Activated CD4-positive, alpha-beta T cell treated with anti-CD3 and anti-CD28 coated beads, Interleukin-10, Interleukin-2, amounts not matched to agents 100 ng/mL and 50 ng/mL, durations not matched to agents 16 hours and 8 hours (primary cell): ENCODE results near the gene PHKA2.
"Not testable (repeated sequence)": the region's sequence is repeated elsewhere in the genome, so short reads cannot be mapped to it uniquely, and the experiment has no call there.

ENCODE experiments used
- DNase-seq: peaks from one replicate; pipeline ENCODE4 v3.0.0-alpha.2; 2020

PHKA2 gene

DNA sequence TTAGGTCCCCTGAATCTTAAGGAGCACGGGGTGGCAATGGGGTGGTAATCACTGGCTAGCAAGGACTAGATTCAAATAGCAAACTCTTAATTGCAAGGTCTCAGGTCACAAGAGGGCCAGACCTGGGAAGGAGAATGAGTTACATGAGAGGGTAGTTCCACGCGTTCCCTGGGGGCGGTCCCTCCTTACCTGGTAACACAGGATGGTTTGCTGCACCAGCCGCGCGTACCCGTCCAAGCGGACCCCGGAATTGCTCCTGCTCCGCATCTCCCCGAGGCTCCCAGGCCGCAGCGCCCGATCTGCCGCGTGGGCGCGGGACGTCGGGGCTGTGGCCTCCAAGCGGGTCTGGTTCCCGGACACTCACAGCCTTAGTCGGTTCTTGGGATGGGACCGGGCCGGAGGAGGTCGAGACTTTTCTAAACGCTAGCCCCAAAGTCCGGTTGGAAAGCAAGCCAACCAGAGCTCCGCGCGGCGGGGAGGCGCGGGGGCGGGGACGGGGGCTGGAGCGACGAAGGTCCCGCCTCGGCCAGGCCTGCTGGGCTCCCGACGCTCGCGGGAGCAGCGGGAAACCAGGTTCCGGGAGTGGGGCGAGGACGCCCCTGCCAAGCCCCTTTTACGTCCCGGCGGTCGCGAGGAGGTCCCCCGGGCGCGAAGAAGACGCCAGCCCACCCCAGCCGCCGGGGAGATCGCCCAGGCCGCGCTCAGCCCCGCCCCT, at the start of gene PHKA2:
Gene PHKA2 (minus strand): TSS at position 449 of the 715 bp plus-strand sequence. CDS start 182 bp downstream, at position 267.
- DNase-seq, result peak; percentile 52

DNA sequence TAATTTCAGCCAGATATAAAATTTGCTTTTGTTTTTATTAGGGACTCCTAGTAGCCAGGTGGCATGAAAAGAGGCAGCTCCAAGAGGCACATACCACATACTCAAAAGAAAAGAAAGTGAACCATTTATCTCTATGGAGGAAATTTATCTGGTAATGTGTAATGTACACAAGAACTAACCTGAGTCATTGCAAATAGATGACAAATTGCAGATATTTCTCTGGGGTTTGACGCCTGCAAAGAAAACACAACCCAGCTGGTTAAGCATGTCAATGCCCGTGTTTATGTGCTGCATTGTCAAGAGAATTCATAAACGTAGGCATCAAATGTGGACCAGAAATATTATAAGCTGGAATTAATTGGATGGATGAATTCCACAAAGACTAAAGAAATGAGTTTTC, 46.9 kb upstream of the PHKA2 start:
- DNase-seq, result no peak

- DNase-seq, result no peak
Observed at GRCh38 chrX:19028560-19028959, 44.6 kb upstream of the PHKA2 start.

DNA sequence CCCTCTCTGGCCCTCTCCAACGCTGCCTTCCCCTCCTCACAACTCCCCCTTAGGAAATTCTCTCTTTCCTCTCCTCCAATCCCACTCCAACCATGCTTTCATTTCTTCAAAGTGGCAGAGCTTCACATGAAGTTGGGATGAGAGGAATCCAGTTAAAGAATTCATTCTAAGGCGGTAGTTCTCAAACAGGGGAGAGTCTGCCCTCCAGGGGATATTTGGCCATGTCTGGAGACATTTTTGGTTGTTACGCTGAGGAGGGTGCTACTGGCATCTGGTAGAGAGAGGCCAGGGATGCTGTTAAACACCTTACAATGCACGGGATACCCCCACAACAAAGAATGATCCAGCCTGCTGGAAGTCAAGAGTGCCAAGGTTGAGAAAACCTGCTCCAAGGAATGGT, 40.5 kb upstream of the PHKA2 start:
- no peak for DNase-seq

DNA sequence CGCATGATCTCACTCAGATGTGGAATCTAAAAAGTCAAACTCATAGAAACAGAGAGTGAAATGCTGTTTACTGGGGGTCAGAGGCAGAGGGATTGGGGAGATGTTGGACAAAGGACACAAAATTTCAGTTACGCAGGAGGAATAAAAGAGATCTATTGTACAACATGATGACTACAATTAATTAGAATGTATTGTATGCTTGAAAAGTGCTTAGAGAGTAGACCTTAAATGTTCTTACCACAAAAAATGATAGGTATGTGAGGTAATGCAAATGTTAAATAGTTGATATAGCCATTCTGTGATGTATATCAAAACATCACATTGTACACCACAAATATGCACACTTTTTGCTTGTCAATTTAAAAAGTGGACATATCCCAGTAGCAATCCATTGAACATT, 36.1 kb upstream of the PHKA2 start:
- DNase-seq, result no peak

DNA sequence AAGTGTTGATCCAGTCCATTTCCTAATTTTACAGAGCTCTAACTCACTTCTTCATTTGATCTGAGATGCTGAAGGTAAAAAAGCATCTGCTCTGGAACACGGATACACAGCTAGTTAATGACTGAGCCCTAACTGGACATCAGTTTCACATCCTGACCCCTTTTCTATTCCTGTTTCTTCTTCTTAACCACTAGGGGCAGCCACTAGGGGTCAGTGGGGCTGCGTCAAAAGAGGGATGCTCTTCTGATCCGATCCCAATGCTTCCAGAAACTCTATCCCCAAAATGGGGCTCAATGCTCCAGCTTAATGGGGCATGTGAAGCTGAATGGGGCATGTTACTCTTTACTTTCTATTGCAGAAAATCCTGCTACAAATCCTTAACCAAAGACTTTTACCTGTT, 33.4 kb upstream of the PHKA2 start:
- DNase-seq, result no peak

DNA sequence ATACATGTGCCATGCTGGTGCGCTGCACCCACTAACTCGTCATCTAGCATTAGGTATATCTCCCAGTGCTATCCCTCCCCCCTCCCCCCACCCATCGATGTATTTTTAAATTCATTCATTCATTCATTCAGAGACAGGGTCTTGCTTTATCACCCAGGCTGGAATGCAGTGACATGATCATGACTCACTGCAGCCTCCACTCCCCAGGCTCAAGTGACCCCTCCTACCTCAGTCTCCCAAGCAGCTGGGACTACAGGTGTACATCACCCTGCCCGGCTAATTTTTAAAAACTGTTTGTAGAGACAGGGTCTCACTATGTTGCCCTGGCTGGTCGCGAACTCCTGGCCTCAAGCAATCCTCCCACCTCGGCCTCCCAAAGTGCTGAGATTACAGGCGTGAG, 32.7 kb upstream of the PHKA2 start:
- not testable (repeated sequence) for DNase-seq

GRCh38 chrX:19007868-19008267, 24.0 kb upstream of the PHKA2 start:
- DNase-seq, result no peak

- DNase-seq, result no peak
Observed at GRCh38 chrX:19007011-19007410, 23.1 kb upstream of the PHKA2 start.

GRCh38 chrX:19005909-19006308, 22.0 kb upstream of the PHKA2 start:
- DNase-seq, result no peak

DNA sequence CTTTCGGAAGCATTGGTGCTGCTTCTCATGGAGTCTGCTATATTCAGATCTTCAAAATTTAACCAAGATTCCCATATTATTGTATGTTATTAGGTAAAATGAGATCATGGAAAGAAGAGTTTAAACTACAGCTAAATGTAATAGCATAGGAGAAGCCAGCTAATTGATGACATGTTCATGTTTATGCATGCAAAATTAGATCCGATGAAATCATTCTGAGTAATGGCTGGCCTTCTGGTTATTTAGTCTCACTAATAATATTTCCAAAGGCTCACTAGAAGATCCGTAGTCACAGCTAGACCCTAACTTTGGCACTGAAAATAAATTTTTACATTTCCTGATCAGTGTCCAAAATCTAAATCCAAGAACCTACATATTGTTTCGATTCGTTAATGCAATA, 19.8 kb upstream of the PHKA2 start:
- no peak for DNase-seq

DNA sequence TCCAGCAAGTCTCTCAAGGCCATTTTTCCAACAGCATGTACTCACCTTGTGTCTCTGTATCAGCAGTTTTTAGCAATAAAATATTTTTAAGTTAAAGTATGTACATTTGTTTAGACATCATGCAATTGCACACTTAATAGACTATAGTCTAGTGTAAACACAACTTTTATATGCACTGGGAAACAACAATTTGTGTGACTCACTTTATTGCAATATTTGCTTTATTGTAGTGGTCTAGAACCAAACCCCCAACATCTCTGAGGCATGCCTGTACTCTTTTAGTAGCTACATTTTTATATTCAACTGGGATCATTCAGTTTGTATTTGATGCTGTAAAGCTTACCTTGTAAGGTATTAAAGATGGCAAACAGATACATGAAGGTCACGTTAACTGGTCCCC, 14.7 kb upstream of the PHKA2 start:
- no peak for DNase-seq

- DNase-seq, result no peak
Observed at GRCh38 chrX:18997916-18998315, 14.0 kb upstream of the PHKA2 start.

- DNase-seq, result no peak
Observed at GRCh38 chrX:18996536-18996935, 12.6 kb upstream of the PHKA2 start.

DNA sequence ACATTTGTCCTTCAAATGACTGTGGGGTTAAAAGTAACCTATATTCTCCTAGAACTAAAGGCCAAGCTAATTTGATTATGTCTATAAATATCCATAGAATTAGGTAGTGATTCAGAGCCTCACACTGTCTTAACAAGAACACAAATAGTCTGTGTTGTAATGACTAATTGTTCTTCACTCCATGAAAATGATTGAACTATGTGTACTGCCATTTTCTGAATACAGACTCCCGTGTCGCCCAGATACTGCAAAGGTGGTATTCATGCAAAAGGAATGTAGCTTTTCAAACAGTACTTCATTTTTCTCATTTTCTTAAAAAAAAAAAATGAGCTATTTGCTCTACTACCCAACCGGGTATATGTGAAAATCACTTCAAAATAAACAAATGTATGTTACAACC, 11.3 kb upstream of the PHKA2 start:
- DNase-seq, result no peak

GRCh38 chrX:18994713-18995112, 10.8 kb upstream of the PHKA2 start:
- DNase-seq, result no peak

DNA sequence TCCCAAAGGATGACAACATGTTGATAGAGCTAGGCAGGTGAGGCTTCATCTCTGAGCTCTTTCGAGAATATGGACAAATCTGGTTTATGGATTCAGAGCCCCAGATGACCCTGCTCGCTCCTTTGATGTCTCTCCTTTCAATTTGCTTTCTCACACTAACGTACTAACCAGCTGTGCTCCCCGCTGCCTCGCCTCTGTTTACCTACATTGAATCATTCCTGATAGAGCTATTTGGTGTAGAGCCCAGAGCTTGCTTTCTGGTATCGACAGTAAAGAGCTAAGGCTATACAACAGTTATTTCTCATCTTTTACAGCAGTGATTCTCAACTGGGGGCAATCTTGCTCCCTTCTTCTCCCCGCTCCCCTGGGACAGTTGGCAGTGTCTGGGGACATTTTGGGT, 8.9 kb upstream of the PHKA2 start:
- no peak for DNase-seq

DNA sequence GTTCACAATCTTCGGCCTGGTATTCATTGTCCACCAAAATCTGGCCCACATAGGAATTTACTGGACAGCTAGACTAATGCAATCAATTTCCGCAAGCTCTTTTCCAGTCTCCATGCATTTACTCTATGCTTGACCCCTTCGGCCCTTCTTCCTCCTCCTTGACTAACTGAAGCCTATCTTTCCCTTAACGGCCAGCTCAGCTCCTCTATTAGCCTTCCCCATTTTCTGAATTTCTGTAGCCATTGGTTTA, 1.2 kb upstream of the PHKA2 start:
- no peak for DNase-seq

DNA sequence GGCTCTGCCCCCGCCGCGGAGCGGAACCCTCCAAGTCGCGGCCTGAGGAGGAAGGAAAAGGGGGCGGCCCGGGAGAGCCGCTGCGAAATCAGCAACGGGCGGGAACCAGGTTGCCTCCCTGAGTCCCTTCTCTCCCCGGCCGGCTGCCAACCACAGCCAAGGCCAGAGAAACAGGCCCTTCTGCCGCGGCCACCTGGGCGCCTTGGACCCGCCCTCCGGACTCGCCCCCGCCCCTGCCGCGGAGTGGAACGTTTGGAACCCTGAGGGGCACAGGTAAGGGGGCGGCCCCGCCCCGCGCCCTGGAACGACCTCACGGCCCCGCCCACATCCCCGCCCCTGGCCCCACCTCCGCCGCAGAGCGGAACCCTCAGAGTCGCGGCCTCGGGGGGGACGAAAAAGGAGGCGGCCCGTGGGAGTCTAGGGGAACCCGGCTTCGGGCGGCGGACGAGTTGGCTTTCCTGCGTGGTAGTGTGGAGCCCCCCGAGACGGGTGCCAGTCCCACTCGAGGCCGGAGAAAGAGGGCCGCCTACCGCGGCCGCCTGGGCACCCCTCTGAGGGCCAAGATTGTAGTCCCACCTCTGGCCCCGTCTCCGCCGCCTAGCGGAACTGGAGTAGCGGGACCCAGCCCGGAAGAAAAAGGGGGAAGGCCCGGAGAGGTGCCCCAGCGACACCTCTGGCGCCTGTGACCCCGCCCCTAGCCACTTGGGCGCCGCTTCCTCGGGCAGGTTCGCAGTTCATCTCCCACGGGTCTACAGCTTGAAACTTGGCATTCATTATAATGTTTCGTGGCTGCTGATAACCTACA, 669 bp upstream of the PHKA2 start:
- peak; percentile 86 for DNase-seq

DNA sequence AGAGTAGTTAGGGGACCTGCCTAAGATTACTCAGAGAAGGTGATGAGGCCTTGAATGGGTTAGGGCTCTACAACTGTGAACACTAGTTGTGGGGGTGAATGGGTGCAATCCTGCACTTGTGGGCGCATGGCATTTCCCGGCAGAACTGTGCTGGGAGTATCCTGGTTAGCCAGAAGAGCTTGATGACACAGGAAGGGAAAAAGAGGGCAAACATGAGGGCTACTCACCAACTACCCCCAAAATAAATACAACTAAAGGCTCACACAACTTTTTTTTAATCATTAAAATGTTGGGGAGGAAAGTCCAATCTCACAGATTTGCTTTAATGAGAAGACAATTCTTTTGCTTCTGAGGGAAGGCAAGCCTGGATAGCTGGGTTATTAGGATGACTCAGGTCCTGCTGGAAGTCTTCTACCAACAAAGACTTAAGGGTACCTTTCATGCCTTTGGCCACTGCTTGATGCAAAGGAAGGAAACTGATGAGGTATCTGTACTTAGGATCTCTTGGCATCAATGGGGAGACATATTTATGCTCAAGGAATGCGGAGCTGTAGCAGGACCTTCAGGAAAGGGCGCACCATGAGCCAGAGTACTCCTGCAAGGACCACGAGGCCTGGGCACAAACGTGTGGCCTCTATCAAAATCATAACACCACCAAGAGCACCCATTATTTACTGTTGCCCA, 2.6 kb downstream of the PHKA2 start:
- DNase-seq, result no peak

GRCh38 chrX:18980262-18980661, 3.7 kb downstream of the PHKA2 start:
- DNase-seq, result not testable (repeated sequence)

DNA sequence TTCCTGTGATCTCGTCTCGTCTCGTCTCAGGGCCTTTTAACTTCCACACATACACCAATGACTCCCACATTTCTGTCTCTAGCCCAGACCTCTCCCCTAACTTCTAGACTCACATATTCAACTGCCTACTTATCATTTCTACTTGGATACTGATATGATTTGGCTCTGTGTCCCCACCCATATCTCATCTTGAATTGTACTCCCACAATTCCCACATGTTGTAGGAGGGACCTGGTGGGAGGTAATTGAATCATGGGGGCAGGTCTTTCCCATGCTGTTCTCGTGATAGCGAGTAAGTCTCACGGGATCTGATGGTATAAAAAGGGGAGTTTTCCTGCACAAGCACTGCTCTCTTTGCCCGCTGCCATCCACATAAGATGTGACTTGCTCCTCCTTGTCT, 8.9 kb downstream of the PHKA2 start:
- no peak for DNase-seq

DNA sequence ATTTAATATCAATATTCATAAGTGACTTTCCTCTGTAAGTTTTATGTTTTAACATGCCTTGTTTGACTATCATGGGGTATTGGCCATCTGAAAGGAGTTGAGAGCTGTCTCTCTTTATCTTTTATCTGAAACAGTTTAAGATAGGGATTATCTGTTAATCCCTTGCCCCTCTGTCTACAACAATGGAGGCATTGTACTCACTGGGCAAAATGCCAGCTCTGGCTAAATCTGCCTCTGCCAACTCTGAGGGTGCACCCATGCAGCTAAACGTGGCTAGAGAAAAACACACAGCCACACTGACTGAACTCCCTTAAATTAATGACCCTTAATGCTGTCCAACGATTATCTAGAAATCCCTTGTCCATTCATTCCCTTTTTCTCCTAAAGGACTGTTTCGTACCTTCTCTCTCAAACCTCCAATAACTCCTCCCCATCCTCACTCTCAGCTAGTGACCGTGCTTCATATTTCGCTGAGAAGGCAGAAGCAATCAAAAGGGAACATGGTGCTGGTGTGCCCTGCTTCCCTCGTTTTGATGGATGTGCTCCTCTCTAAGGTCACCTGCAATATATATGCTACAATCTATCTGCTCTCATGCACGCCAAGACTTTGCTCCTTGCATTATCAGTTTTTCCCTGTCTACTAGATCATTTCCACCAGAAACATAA, 10.3 kb downstream of the PHKA2 start:
- DNase-seq, result no peak

DNA sequence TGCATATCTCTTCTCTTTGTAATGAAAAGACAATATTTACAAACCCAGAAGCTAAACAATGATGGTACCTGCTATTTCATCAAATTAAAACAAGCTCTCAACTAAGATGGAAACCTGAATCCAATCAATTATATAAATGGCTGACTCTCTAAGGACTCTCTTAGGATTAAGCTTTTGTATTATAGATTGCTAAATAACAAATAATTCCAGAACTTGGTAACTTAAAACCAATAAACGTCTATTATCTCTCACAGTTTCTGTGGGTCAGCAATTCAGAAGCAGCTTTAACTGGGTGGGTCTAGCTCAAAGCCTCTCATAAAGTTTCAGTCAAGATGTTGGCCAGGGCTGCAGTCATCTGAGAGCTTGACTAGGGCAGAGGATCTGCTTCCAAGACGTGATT, 12.4 kb downstream of the PHKA2 start:
- no peak for DNase-seq
